Kidney capillary endothelial cell (primary cell): Measurements from ENCODE around the gene AHI1.
"Not testable (repeated sequence)": the region's sequence is repeated elsewhere in the genome, so short reads cannot be mapped to it uniquely, and the experiment has no call there.

Experiments used
- DNase-seq: peaks from one replicate; pipeline ENCODE4 v3.0.0-alpha.2; 2018; ENCODE audit warnings: low spot score

The AHI1 gene

DNA sequence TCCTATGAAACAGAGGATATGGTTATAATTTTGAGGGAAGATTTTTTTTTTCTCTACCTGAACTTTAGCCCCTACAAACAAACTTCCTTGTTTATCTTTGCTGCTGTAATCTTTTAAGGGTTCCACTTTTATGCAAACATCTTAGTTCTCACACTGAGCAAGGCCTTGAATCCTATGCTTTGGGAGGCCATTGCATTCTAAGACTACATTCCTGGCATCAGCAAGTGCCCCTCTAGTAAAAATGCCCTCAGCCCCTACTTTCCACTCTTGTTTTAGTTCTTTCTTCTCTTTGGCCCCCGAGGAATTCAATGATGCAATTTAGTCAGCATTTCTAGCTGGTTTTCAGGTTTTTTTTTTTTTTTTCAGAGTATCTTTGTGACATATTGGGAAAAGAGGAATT, 8.1 kb upstream of the AHI1 start:
- DNase-seq = no peak

DNA sequence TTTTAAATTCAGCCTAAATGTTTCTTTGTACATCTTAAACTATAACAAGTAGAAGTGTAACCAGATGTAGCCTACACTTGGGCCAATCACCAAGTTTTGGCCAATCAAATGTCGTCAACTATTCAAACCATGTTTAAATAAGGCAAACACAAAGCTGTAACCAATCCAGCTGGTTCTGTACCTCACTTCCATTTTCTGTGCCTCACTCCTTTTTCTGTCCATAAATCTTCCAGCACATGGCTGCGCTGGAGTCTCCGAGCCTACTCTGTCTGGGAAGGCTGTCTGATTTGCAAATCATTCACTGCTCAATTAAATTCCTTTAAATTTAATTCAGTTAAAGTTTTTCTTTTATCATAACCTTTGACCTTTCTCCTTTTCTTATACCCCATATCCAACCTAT, 7.7 kb upstream of the AHI1 start:
- DNase-seq = no peak

DNA sequence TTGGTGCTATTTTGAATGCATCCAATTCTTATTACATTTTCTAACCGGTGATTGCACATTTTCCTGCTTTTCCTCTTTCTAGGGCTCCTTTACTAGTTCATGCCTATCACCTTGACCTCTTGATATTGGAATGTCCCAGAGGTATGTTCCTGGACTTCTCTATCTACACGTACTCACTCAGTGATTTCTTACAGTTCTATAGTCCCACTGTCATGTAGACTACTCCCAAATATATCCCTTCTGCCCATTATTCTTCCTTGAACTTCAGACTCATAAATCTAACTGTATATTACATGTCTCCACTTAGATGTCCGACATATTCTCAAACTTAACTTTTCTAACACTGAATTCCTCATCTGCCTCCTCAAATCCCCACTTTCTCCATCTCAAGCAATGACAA, 7.2 kb upstream of the AHI1 start:
- DNase-seq = no peak

DNA sequence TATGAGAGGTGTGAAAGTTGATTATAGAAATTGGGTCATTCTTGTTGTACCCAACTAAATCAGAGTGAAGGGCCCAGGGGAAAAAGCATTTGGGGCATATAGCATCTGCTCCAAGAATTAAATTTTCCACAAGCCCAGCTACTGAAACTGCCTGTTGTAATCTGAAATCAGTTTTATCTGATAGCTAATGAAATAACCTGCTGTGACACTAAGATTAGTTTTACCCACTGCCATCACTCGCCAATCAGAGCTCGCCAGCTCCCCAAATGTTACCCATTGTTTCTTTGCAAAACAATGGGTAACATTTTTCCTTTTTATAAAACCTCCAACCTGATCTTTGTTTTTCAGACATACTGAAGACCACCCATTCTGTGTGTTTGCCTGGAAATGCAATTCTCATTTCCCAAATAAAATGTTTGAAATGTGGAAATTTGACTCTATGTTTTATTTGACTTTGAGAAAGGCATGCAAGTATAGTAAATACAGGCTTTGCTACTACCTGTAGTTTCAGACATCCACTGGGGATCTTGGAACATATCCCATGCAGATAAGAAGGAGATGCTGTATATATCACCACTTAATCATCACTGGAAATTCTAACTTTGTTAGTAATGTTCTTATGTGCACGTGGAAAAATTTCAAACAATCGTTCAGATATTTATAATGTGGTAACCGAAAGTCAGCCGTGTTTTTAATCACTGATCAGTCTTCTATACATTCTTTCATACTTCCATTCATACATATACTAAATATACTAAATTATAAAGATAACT, 6.3 kb upstream of the AHI1 start:
- DNase-seq = no peak

DNA sequence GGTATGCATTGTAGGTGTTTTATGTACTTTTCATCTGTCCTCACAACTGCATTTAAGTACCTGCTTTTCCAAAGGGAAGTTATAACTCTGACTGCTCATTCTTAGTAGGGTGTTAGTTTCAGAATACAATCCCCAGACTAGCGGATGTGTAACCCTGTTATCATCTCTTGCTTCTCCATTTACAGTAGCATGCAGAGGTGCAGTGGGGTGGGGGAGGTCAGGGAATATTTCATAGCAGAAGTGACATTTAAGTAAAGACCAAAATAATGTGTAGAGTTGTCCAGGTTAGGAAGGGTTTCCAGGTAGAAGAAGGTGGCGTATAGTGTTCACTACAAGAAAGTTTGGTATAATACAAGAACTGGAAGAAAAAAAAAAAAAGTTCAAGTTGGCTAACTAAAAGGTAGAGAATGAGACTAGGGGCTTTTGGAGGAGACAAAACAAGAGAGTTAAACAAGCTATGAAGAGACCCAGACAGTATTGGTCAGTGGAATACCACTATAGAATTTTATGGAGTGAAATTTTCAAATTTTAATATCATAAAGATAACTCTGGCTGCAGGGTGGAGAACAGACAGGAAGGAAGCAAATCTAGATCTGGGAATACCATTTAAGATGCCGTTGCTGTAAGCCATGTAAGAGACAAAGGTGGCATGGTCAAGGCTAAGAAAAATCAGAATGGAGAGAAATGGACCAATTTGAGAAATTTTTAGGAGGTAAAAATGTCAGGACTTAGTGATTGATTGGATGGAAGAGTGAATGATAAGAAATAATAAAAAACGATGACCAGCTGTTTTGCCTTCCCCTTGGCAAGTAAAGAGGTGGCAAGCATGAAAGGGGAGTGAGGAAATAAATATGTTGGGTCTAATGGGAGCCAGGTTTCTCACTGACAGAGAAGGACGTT, 2.2 kb upstream of the AHI1 start:
- DNase-seq = no peak

DNA sequence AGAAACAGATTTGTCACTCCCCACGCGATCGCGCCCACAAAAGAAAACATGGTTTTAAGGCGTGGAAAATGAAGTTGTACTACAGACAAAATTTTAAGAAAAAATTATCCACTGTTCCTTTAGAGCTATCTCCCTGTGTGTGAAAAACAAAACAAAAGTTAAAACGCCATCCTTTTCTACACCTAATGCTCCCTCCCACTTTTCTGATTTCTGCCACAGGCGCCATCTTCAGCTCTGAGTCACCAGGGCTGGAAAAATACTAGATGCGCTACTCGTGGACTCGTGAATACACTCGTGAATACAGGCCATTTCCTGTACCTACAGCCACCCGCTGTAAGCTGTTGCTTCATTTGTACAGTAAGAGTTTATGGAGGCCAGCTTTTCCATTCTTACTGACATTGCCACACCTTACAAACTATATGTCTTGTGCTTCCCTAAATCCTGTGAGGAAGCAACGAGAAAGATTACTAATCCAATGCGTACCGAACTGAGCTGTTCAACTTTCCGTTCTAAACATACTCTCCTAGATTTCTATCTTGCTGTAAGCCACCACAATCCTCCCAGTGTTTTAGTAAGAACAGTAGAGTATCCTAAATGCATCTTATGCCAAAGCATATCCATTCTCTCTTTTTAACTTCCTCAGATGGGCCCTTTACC, 773 bp upstream of the AHI1 start:
- DNase-seq = peak; percentile 87

DNA sequence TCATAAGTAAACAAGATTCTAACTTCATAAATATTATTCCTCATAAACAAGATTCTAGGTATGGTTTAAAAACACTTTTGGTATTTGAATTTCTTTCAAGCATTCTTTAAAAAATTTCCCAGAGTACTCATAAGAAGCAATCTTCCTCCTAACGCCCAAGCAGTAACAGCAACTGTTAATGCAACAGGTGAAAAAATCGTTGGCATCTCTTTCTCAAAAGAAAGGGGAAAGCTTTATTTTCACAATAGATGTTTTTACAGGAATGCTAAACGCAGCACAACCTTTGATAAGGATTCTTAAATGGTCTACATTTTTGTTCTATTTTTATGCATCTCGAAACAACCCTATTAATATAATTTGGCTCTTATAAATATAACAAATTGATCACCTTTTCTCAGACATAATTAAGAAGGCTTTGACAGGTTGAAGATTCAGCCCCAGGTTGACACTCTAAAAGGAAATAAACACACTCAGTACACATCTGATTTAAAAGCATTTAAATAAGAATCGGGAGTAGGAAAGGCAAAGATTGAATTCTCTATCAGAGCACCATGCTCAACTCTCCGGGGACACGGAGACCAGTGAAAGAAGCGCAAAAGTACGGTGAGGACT, 634 bp downstream of the AHI1 start:
- peak; percentile 8 for DNase-seq

DNA sequence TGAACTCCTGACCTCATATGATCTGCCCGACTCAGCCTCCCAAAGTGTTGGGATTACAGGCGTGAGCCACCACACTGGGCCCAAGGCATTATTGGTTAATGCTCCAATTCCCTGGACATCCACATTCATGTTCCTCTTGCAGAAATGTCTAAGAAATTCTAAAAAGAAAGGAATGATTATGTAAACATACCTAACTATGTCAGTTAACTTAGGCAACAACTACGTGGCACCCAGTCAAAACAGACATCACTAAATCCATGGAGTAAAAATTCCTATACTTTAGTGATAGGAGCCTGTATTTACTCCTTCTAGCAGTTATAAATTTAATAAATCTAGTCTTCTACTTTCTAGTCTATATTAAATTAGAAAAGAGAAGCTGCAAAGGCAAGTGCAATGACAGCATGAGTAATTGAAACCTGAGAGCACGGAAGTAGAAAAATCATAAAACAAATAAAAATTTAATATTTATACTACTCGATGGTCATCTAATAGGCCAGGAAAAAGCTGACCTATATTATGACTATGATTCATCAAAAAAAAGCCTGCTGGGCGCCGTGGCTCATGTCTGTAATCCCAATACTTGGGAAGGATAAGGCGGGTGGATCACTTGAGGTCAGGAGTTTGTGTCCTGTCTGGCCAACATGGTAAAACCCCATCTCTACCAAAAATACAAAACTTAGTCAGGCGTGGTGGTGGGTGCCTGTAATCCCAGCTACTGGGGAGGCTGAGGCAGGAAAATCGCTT, 4.2 kb downstream of the AHI1 start:
- DNase-seq = no peak

DNA sequence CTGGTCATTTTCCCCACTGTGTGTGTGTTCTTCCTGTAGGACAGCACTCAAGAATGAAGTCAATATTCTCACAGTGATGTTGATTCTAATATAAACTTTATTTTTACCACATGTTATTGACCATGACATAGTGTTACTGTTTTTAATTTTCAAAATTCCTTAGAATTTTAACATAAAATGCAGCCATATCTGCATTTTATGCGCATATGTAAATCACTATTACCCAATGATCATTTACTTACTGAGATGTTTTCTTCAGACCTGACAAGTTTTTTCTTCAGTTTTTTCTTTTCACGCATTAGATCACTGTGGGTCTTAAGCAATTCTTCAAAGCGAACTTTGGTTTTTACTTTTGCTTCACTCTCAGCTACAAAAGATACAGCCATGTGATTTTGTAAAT, 7.2 kb downstream of the AHI1 start:
- no peak for DNase-seq

DNA sequence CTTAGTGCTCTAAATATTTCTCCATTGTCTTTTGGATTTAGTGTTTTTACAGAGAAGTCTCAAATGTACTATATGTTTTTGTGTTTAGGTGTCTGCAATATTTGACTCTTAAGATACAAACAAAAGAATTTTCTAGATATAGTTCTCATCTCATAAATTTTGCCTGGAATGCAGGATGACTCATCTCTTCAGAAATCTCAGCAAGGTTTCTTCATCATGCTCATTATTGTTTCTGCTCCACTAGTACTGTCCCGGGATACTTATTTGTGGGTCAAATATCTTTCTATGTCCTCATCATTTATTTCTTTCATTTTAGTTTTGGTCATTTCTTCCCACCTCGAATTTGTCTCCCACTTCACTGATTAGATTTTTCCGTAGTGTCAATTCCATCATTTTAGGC, 9.5 kb downstream of the AHI1 start:
- DNase-seq = peak; percentile 33

DNA sequence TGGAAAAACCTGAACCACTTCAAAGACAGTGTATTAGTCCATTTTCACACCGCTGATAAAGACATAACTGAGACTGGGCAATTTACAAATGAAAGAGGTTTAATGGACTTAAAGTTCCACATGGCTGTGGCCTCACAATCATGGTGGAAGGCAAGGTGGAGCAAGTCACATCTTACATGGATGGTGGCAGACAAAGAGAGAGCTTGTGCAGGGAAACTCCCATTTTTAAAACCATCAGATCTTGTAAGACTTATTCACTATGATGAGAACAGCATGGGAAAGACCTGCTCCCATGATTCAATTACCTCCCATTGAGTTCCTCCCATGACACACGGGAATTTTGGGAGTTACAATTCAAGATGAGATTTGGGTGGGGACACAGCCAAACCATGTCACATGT, 13.6 kb downstream of the AHI1 start:
- DNase-seq = not testable (repeated sequence)

DNA sequence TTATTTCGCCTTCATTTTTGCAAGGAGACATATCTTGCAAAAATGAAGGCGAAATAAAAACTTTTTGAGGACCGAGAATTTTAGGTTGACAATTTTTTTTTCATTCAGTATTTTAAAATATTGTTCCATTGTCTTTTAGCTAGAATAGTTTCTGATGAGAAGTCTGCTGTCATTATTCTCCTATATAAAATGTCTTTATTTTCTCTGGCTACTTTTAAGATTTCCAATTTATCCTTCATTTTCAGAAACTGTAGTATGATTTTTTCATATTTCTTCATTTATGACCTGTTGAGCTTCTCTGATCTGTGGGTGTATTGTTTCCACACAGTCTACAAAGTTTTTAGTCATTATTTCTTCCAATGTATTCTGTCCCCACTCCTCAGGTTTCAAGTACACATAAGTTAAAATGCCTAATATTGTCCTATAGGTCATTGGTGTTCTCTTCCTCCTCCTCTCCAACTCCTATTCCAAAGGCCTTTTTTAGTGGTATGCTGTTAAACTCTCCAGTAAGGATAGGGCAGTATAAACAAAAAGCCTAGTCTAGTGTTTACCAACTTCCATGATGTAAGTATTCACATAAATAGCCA, 15.7 kb downstream of the AHI1 start:
- DNase-seq = no peak

DNA sequence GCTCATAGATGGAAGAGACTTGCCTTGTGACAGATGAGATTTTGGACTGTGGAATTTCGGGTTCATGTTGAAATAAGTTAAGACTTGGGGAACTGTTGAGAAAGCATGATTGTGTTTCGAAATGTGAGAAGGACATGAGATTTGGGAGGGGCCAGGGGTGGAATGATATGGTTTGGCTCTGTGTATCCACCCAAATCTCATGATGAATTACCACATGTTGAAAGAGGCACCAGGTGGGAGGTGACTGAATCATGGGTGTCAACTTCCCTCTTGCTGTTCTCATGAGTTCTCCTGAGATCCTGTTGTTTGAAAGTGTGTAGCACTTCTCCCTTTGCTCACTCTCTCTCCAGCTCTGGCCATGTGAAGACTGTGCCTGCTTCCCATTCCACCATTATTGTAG, 17.9 kb downstream of the AHI1 start:
- no peak for DNase-seq

DNA sequence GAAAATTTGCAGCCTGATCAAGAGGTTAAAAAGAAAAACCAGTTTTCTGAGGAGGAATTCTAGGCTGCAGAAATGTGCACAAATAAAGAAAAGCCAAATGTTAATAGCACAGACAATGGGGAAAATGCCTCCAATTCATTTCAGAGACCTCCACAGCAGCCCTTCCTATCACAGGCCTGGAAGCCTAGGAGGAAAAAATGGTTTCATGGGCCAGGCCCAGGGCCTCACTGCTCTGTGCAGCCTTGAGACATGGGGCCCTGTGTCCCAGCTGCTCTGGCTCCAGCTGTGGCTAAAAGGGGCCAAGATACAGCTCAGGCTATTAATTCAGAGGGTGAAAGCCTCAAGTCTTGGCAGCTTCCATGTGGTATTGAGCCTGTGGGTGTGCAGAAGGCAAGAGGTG, 18.9 kb downstream of the AHI1 start:
- no peak for DNase-seq

DNA sequence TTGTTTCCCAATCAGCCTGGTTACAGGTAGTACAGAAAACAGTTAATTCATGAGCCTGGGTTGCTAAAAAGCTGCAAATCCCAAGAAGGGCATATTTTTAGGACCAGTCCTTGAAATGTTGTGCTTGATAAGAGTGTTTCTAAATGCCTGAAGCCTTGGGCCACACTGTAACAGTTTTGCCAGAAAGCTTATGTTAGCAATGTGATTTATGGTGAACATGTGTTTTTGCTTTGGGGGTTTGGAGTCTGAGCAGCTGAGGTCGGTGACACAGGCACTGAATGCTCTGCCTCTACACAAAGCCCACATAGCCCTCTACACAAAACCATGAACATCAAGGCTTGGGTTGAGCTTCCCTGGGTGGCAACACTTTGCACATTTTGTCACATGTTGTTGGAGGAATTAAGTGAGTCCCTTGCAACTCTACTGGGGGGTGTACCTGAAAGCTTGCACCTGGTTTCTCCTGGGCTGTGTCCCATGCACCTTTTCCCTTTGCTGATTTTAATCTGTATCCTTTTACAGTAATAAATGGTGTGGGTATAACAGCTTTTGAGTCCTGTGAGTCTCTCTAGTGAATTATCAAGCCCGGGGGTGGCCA, 22.2 kb downstream of the AHI1 start:
- no peak for DNase-seq

DNA sequence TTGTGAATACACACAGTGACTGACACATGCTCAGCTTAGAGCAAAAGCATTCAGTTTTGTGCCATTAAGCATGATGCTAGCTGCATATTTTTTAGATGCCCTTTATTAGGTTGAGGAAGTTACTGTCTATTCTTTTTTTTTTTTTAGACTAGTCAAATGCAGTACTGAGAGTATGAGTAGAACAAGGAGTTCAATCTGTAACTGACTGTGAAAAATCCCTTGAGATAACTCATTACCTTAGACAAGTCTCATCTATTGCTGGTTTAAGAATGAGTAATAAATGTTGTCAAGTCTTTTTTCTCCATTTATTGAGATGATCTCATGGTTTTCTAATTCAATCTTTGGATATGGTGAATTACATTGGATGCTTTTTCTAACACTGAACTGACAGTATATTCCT, 23.2 kb downstream of the AHI1 start:
- no peak for DNase-seq

DNA sequence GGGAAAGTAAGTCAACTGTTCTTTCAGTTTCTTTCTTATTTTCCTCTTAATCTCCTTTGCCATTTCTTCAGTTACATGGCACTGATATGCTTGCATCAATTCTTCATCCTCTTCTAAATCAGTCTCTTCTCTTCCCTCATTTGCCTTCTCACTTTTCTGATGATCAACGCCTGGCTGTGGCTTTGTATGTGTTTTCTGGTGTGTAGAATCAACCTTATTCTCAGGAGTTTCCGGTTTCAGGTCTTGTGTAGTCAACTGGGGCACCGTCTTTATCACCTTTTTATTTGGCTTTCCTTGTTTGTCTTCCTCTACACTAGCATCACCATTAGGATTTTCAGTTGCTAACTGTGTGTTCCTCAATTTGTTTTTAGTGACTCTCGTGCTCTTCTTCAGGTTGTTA, 31.6 kb downstream of the AHI1 start:
- DNase-seq = no peak

DNA sequence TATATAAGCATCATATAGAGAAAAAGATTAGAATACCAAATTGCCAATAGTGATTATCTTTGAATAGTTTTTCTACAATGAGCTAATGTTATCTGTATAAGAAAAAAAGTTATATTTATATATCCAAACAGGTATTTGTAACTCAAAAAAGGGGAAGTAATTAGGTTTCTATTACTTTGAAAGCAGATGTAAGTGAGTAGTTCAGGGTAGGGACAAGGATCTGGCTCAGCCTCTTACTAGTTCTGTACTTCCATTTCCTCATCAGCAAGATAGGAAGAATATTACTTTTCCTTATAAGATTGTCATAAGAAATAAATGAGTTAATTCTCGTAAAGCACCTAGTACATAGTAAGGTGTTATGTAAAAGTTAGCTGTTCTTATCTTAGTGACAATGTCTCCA, 32.2 kb downstream of the AHI1 start:
- DNase-seq = no peak

DNA sequence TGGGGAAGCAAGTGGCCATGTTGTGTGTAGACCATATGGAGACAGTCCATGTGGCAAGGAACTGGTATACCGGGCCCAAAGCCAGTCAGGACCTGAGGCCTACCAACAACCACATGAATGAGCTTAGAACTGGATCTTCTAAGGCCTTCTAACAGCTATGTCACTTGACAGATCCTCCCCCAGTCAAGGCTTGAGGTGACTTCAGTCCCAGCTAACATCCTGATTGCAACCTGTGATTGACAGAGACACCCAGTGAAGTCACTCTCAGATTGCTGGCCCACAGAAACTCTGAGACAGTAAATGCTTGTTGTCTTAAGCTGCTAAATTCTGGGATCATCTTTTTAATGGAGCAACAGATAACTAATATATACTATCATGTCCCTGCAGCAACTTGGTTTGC, 32.9 kb downstream of the AHI1 start:
- DNase-seq = no peak

DNA sequence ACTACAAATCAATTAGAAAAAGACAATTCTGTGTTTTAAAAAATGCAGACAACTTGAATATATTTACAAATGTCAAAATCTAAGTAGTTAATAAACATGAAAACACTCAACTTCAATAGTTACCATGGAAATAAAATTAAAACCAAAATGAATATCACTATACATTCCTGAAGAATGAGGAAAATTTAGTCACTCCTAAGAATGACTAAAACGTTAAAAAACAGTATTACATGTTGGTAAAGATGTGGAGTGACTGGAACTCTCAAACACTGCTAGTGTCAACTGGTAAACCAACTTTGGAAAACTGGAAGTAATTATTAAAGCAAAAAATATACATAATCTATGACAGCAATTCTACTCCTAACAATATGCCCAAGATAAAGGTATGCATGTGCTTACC, 36.3 kb downstream of the AHI1 start:
- no peak for DNase-seq

DNA sequence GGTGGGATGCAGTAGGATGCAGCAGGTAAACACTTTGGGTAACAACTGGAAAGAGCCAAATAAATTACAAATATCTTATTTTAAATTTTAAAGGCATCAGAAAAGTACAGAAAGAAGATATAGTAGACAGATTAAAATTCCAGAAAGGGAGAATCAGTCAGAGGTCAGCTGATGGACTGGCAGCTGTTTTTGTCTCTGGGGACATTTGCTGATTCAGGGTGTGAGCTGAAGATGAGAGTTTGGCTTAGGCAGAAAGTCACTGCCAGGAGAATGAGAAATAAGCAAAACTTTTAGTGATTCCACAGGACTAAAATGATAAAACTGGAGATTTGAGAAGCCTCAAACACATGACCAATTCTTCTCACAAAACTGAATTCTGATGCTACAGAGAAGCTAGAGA, 39.5 kb downstream of the AHI1 start:
- no peak for DNase-seq
